GM23338 (cell line): Measurements from ENCODE around the gene TTC27.

Experiments used
- CREB1 ChIP-seq: fragments of 250-450 bp; sonication (Bioruptor Pico); IDR thresholded peaks from 2 replicates; pipeline ENCODE4 v1.5.0; 2020; ENCODE audit warnings: low read depth, mild to moderate bottlenecking, moderate library complexity
- CTCF ChIP-seq, 2 experiments: fragments of 200-600 bp in 1 of 2; sonication (generic) in 1 of 2; conservative IDR thresholded peaks; 2 replicates each; pipeline versions ENCODE4 v1.5.1 to v1.6.1; 2016 to 2017; ENCODE audit warnings: antibody characterized with exemption in 2 of 2, low read depth in 2 of 2, mild to moderate bottlenecking in 2 of 2, moderate library complexity in 1 of 2
- ETS1 ChIP-seq: IDR thresholded peaks from 2 replicates; pipeline ENCODE4 v1.6.1; 2016; ENCODE audit warnings: antibody characterized with exemption
- EZH2 ChIP-seq: fragments of 200-600 bp; sonication (generic); IDR thresholded peaks from one replicate; pipeline ENCODE4 v1.8.0; 2017; ENCODE audit warnings: antibody characterized with exemption, mild to moderate bottlenecking, low read depth; ENCODE audit not compliant: unreplicated experiment
- EZH2phosphoT487 ChIP-seq: fragments of 200-600 bp; sonication (generic); IDR thresholded peaks from one replicate; pipeline ENCODE4 v1.8.1; 2018; ENCODE audit warnings: antibody characterized with exemption; ENCODE audit not compliant: unreplicated experiment
- JUNB ChIP-seq: IDR thresholded peaks from one replicate; pipeline ENCODE4 v1.6.1; 2016; ENCODE audit warnings: antibody characterized with exemption; ENCODE audit not compliant: unreplicated experiment
- NANOG ChIP-seq: IDR thresholded peaks from 2 replicates; pipeline ENCODE4 v1.6.1; 2016; ENCODE audit warnings: antibody characterized with exemption, borderline replicate concordance
- POLR2AphosphoS5 ChIP-seq: IDR thresholded peaks from 2 replicates; pipeline ENCODE4 v1.6.1; 2016; ENCODE audit warnings: antibody characterized with exemption, low read depth
- REST ChIP-seq: IDR thresholded peaks from one replicate; pipeline ENCODE4 v1.6.1; 2018; ENCODE audit warnings: antibody characterized with exemption; ENCODE audit not compliant: unreplicated experiment
- STAT1 ChIP-seq: IDR thresholded peaks from one replicate; pipeline ENCODE4 v1.6.1; 2016; ENCODE audit warnings: antibody characterized with exemption; ENCODE audit not compliant: unreplicated experiment
- ZNF331 ChIP-seq: fragments of 250-450 bp; sonication (Bioruptor Pico); IDR thresholded peaks from 2 replicates; pipeline ENCODE4 v1.5.0; 2020; ENCODE audit warnings: low read depth, mild to moderate bottlenecking, moderate library complexity
- ZNF462 ChIP-seq: fragments of 250-450 bp; sonication (Bioruptor Pico); IDR thresholded peaks from 2 replicates; pipeline ENCODE4 v1.5.0; 2020; ENCODE audit warnings: mild to moderate bottlenecking, moderate library complexity

- no peak for TF ChIP-seq CTCF (conservative IDR thresholded peaks at IDR 0.05; ENCODE audit: low read depth in 2 of 2)
- no peak for TF ChIP-seq EZH2
- no peak for TF ChIP-seq ETS1
- no peak for TF ChIP-seq POLR2AphosphoS5
- TF ChIP-seq EZH2phosphoT487 = no peak
- TF ChIP-seq JUNB = no peak
- TF ChIP-seq STAT1 = no peak
- TF ChIP-seq NANOG = no peak
- no peak for TF ChIP-seq REST
- no peak for TF ChIP-seq ZNF331 (CRISPR knock-in tag)
- TF ChIP-seq CREB1 = no peak
- no peak for TF ChIP-seq ZNF462
These were observed 214.4 kb downstream of the TTC27 start for GRCh38 chr2:32841931-32842898.
